22Rv1 (cell line): ENCODE measurements around the gene MTIF2.
"Not testable (repeated sequence)": the region's sequence is repeated elsewhere in the genome, so short reads cannot be mapped to it uniquely, and the experiment has no call there.

Source experiments
- H3K27ac ChIP-seq: fragments of 450-650 bp; 2 replicates; pipeline ENCODE4 v1.5.1; 2017
- ZFX ChIP-seq: fragments of 450-650 bp; IDR thresholded peaks from 2 replicates; pipeline ENCODE4 v1.6.1; 2017; ENCODE audit warnings: antibody characterized with exemption, borderline replicate concordance
- TF ChIP-seq, protein P1 (sequence below): fragments of 450-650 bp; IDR thresholded peaks from 2 replicates; pipeline ENCODE4 v1.5.1; 2017; ENCODE audit warnings: mild to moderate bottlenecking

The MTIF2 gene

GRCh38 chr2:55296393-55296792, 27.4 kb upstream of the MTIF2 start:
- H3K27ac ChIP-seq, result no peak overlapping the region

GRCh38 chr2:55283083-55283482, 14.1 kb upstream of the MTIF2 start:
- peak overlapping the region; percentile 76 for H3K27ac ChIP-seq

More at GRCh38 chr2:55296393-55296792, 27.4 kb upstream of the MTIF2 start:
- no peak for TF ChIP-seq ZFX
- TF ChIP-seq, protein P1, sequence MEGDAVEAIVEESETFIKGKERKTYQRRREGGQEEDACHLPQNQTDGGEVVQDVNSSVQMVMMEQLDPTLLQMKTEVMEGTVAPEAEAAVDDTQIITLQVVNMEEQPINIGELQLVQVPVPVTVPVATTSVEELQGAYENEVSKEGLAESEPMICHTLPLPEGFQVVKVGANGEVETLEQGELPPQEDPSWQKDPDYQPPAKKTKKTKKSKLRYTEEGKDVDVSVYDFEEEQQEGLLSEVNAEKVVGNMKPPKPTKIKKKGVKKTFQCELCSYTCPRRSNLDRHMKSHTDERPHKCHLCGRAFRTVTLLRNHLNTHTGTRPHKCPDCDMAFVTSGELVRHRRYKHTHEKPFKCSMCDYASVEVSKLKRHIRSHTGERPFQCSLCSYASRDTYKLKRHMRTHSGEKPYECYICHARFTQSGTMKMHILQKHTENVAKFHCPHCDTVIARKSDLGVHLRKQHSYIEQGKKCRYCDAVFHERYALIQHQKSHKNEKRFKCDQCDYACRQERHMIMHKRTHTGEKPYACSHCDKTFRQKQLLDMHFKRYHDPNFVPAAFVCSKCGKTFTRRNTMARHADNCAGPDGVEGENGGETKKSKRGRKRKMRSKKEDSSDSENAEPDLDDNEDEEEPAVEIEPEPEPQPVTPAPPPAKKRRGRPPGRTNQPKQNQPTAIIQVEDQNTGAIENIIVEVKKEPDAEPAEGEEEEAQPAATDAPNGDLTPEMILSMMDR, result no peak

DNA sequence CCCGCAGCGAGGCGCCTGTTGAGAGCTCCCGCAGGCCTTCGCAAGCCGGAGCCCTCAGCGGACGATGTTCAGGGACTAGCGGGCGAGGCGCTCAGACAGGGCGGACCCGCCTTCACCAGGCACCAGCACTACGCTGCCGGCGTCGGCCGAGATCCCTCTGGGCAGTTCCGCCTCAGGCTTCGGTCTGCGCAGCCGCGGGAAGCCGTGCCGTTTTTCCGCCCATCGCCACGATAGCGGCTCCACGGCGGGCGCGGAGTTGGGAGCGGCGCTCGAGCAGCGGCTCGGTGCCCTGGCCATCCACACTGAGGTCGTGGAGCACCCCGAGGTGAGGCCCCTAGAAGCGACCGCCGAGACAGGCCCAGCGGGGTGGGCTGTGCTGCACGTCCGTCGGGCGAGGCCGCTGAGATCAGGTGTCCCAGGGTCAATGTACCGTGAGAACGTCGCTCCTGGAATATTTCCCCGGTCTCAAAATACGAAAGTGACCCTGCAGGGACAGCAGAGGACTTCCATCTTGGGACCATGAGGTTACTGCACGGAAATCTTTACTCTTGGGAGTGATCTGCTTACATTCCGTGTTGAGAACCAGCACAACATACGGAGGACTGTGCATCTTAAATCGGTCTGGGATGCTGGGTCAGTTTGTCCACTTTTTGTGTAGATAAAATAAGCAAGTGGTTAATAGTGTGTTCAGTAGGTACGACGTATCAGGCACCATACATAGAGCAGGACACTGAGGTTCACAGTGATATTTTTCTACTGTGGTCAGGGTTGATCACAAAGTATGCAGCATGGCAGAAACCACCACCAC, 13.3 kb upstream of the MTIF2 start:
- H3K27ac ChIP-seq, result peak overlapping the region; percentile 76
- TF ChIP-seq, protein P1, result no peak
- no peak for TF ChIP-seq ZFX

More at GRCh38 chr2:55283083-55283482, 14.1 kb upstream of the MTIF2 start:
- TF ChIP-seq, protein P1, result no peak
- TF ChIP-seq ZFX, result no peak

GRCh38 chr2:55280851-55281546, 12.0 kb upstream of the MTIF2 start:
- not testable (repeated sequence) for H3K27ac ChIP-seq

GRCh38 chr2:55279859-55280424, 10.9 kb upstream of the MTIF2 start:
- H3K27ac ChIP-seq, result not testable (repeated sequence)

DNA sequence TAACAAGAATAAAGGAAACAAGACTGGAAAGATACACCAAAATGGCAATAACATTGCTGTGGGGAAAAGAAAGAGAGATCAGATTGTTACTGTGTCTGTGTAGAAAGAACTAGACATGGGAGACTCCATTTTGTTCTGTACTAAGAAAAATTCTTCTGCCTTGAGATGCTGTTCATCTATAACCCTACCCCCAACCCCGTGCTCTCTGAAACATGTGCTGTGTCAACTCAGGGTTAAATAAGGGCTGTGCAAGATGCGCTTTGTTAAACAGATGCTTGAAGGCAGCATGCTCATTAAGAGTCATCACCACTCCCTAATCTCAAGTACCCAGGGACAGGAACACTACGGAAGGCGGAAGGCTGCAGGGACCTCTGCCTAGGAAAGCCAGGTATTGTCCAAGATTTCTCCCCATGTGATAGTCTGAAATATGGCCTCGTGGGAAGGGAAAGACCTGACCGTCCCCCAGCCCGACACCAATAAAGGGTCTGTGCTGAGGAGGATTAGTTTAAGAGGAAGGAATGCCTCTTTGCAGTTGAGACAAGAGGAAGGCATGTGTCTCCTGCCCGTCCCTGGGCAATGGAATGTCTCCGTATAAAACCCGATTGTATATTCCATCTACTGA, 10.3 kb upstream of the MTIF2 start:
- H3K27ac ChIP-seq, result not testable (repeated sequence)

DNA sequence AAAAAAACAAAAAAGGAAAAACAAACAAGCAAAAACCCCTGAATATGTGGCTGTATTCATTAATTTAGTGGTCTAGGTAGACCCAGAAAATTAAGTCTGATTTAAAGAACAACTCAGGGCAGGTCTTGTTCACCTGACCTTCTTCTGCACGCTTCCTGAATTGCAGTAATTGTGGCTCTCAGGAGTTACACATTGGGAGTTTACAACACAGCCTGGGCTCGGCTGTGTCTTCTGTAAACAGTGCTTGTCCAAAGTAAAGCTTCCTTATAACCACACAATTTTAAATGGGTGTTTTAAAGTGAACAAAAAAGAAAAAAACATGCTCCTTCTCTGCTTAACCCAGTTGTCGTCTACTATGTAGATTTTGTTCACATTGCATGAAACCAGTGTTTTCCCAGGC, 8.3 kb upstream of the MTIF2 start:
- no peak overlapping the region for H3K27ac ChIP-seq
- no peak for TF ChIP-seq ZFX
- TF ChIP-seq, protein P1, result no peak

- H3K27ac ChIP-seq, result not testable (repeated sequence)
Measured at GRCh38 chr2:55274346-55274745, 5.3 kb upstream of the MTIF2 start.

DNA sequence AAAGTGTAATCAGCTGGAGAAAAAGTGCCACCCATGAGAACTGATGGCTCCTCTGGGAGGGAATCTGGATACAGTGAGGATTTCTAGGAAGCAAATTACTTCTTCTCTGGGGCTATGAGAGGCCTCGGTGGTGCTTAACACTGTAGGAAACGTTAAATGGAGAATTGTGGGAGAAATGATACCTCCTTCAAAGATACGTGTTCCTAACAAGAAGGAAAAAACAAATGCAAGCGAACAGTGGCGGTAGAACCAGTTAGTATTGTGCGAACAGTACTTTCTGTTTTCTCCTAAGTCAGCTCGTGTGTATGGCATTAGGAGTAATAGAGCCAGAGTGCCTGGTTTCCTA, 587 bp upstream of the MTIF2 start:
- peak overlapping the region; percentile 87 for H3K27ac ChIP-seq

More for the DNA sequence above, 587 bp upstream of the MTIF2 start:
- TF ChIP-seq ZFX, result no peak
- TF ChIP-seq, protein P1, result no peak
